ENCODE measurements around the gene MMP25. TPM values are rescaled to one million over a fixed set of nuclear protein-coding genes. Genes with fewer than 3 reads are reported as not detected.

MMP25 gene
- total and polyA plus RNA-seq, 2 donors from 2014 or later, result 0.65 to 1.7 TPM

DNA sequence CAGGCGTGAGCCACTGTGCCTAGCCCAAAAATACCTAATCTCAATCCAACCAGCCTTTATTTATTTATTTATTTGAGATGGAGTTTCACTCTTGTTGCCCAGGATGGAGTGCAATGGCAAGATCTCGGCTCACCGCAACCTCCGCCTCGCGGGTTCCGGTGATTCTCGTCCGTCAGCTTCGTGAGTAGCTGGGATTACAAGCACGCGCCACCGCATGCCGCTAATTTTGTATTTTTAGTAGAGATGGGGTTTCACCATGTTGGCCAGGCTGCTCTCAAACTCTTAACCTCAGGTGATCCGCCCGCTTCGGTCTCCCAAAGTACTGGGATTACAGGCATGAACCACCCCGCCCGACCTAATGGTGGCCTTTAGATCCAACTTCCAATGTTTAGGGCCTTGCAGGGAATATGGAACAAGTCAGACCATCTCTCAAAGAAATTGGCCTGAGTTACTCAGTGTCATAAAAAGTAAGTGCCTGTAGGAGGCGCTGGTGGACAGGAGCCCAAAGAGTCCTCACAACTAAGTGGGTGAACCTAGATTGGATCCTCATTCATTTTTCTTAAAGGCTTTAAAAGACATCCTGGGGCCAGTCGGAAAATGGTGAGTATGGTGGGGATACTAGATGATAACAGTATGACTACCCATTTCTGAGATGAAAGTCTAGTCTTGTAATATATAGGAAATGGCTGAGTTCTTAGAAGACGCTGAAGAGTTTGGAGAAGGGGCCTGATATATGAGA lies 48.1 kb downstream of the MMP25 start:
- H3K4me3 ChIP-seq (ENCODE audit: low read length in 3 of 3), result no peak overlapping the region
- H3K9ac ChIP-seq (ENCODE audit: low read length in 3 of 3), result no peak overlapping the region
- H3K27ac ChIP-seq (ENCODE audit: low read depth in 2 of 2, low read length in 2 of 2), result no peak overlapping the region
- no peaks in the 10 kb centered on the region for H3K4me1 ChIP-seq (ENCODE audit: control insufficient read depth in 2 of 3, insufficient read depth in 2 of 3, low read depth in 1 of 3, low read length in 3 of 3)
- H3K9me3 ChIP-seq (ENCODE audit: control insufficient read depth in 2 of 3, insufficient read depth in 1 of 3, low read length in 3 of 3), result no peaks in the 10 kb centered on the region
- TF ChIP-seq, protein P1, sequence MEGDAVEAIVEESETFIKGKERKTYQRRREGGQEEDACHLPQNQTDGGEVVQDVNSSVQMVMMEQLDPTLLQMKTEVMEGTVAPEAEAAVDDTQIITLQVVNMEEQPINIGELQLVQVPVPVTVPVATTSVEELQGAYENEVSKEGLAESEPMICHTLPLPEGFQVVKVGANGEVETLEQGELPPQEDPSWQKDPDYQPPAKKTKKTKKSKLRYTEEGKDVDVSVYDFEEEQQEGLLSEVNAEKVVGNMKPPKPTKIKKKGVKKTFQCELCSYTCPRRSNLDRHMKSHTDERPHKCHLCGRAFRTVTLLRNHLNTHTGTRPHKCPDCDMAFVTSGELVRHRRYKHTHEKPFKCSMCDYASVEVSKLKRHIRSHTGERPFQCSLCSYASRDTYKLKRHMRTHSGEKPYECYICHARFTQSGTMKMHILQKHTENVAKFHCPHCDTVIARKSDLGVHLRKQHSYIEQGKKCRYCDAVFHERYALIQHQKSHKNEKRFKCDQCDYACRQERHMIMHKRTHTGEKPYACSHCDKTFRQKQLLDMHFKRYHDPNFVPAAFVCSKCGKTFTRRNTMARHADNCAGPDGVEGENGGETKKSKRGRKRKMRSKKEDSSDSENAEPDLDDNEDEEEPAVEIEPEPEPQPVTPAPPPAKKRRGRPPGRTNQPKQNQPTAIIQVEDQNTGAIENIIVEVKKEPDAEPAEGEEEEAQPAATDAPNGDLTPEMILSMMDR (IDR thresholded peaks at IDR 0.05; ENCODE audit: borderline replicate concordance, extremely low read depth, insufficient read depth), result peak; percentile 48
- DNase-seq (peak in 1 of 5 donors; percentile 48), FAIRE-seq (no peak)
- H3K27me3 ChIP-seq (ENCODE audit: control insufficient read depth, insufficient read depth, low read length), result no peaks in the 10 kb centered on the region
- H3K36me3 ChIP-seq (ENCODE audit: control insufficient read depth in 2 of 3, insufficient read depth in 3 of 3, low read length in 3 of 3), result no peaks in the 10 kb centered on the region
- intact Hi-C loops (cut with DNase I), result no loop called here

DNA sequence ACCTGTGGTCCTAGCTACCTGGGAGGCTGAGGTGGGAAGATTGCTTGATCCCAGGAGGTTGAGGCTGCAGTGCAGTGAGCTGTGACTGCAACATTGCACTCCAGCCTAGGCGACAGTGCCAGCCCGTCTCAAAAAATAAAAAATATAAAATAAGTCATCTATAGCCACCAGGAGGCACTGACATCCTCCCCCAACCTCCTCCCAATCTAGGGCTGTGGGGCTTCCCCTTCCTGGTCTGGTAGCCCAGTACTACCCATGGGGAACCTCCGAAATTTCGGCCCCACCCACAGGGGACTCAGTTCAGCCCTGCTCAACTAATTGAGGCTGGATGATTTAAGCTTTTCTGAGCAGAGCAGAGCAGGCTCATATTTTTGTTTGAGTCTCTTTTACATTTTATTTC lies 49.5 kb downstream of the MMP25 start:
- Histone ChIP-seq H3K4me1 (ENCODE audit: control insufficient read depth in 2 of 3, insufficient read depth in 2 of 3, low read depth in 1 of 3, low read length in 3 of 3) (peaks cover 0 to 5% (median 0%) of the 10 kb centered on the region in 3 donors), H3K27ac (ENCODE audit: low read depth in 2 of 2, low read length in 2 of 2) (no peak overlapping the region), H3K4me3 (ENCODE audit: low read length in 3 of 3) (no peak overlapping the region), H3K9me3 (ENCODE audit: control insufficient read depth in 2 of 3, insufficient read depth in 1 of 3, low read length in 3 of 3) (no peaks in the 10 kb centered on the region), H3K27me3 (ENCODE audit: control insufficient read depth, insufficient read depth, low read length) (no peaks in the 10 kb centered on the region), H3K36me3 (ENCODE audit: control insufficient read depth in 2 of 3, insufficient read depth in 3 of 3, low read length in 3 of 3) (no peaks in the 10 kb centered on the region), H3K9ac (ENCODE audit: low read length in 3 of 3) (no peak overlapping the region)
- DNase-seq, result peak in 1 of 5 donors; percentile 55
- no peak for FAIRE-seq
- intact Hi-C loops (cut with DNase I), result no loop called here
- TF ChIP-seq, protein P1 (IDR thresholded peaks at IDR 0.05; ENCODE audit: borderline replicate concordance, extremely low read depth, insufficient read depth), result no peak

GRCh38 chr16:3096362-3096761 lies 50.0 kb downstream of the MMP25 start:
- H3K9ac ChIP-seq (ENCODE audit: low read length in 3 of 3), result no peak overlapping the region
- H3K9me3 ChIP-seq (ENCODE audit: control insufficient read depth in 2 of 3, insufficient read depth in 1 of 3, low read length in 3 of 3), result no peaks in the 10 kb centered on the region
- H3K27ac ChIP-seq (ENCODE audit: low read depth in 2 of 2, low read length in 2 of 2), result no peak overlapping the region
- H3K27me3 ChIP-seq (ENCODE audit: control insufficient read depth, insufficient read depth, low read length), result no peaks in the 10 kb centered on the region
- FAIRE-seq (no peak), DNase-seq (peak in 1 of 5 donors; percentile 31)
- H3K4me3 ChIP-seq (ENCODE audit: low read length in 3 of 3), result no peak overlapping the region
- TF ChIP-seq, protein P1 (IDR thresholded peaks at IDR 0.05; ENCODE audit: borderline replicate concordance, extremely low read depth, insufficient read depth), result no peak
- intact Hi-C loops (cut with DNase I), result no loop called here
- peaks cover 0 to 9% (median 0%) of the 10 kb centered on the region in 3 donors for H3K4me1 ChIP-seq (ENCODE audit: control insufficient read depth in 2 of 3, insufficient read depth in 2 of 3, low read depth in 1 of 3, low read length in 3 of 3)
- H3K36me3 ChIP-seq (ENCODE audit: control insufficient read depth in 2 of 3, insufficient read depth in 3 of 3, low read length in 3 of 3), result no peaks in the 10 kb centered on the region
